AG04449 (cell line): ENCODE data around the gene SSPN.

ENCODE experiments used
- CTCF ChIA-PET: fragments of 350-600 bp; formaldehyde crosslinking; extraction: SDS; loops from one replicate; lab custom pipeline; 2021; ENCODE audit warnings: antibody characterized with exemption; lab: Yijun Ruan, JAX
- POLR2A ChIA-PET: fragments of 400-600, 350-600 bp; formaldehyde crosslinking; extraction: SDS; loops from one replicate; lab custom pipeline; 2020; ENCODE audit warnings: antibody characterized with exemption, inconsistent platforms; lab: Yijun Ruan, JAX
- DNase-seq: peaks from one replicate; pipeline ENCODE4 v3.0.0-alpha.2; 2010; ENCODE audit warnings: low read depth, low spot score
- H3K4me3 ChIP-seq: 2 replicates; pipeline ENCODE4 v1.5.1; 2011; ENCODE audit warnings: low read depth, mild to moderate bottlenecking, control low read depth, low read length
- TF ChIP-seq, protein P1 (sequence below): IDR thresholded peaks from one replicate; pipeline ENCODE4 v1.5.1; 2011; ENCODE audit warnings: mild to moderate bottlenecking, moderate library complexity, low read length, control low read depth, inconsistent platforms; ENCODE audit not compliant: insufficient read depth; ENCODE audit errors: missing control alignments

SSPN gene

DNA sequence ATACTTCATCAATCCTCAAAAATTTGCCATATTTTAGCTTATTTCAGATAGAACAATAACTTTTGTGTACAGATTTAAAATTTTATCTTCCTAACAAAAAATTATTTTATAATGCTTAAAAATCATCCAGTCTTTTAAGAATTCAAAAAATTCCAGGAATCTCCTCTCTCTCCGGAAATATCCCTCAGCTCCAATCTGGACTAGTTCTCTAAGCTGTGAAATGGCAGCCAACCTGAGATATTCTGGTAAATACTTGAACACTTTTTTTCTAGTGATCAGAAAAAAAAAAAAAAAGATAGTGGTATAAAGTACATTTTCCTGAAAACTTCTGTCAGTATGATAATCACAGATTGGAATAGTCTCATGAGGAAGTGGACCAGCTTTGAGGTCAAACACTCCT is 57.6 kb downstream of the SSPN start:
- ChIA-PET POLR2A (interaction anchor here (1.1 kb wide), 1 partner anchor 17 kb away, joined by 3 read pairs; no protein-coding TSS in a partner anchor), CTCF (interaction anchor here (1.6 kb wide), 1 partner anchor 12 kb away, joined by 5 read pairs; no protein-coding TSS in a partner anchor)
- H3K4me3 ChIP-seq, result no peak overlapping the region
- TF ChIP-seq, protein P1, sequence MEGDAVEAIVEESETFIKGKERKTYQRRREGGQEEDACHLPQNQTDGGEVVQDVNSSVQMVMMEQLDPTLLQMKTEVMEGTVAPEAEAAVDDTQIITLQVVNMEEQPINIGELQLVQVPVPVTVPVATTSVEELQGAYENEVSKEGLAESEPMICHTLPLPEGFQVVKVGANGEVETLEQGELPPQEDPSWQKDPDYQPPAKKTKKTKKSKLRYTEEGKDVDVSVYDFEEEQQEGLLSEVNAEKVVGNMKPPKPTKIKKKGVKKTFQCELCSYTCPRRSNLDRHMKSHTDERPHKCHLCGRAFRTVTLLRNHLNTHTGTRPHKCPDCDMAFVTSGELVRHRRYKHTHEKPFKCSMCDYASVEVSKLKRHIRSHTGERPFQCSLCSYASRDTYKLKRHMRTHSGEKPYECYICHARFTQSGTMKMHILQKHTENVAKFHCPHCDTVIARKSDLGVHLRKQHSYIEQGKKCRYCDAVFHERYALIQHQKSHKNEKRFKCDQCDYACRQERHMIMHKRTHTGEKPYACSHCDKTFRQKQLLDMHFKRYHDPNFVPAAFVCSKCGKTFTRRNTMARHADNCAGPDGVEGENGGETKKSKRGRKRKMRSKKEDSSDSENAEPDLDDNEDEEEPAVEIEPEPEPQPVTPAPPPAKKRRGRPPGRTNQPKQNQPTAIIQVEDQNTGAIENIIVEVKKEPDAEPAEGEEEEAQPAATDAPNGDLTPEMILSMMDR, result no peak
- no peak for DNase-seq

DNA sequence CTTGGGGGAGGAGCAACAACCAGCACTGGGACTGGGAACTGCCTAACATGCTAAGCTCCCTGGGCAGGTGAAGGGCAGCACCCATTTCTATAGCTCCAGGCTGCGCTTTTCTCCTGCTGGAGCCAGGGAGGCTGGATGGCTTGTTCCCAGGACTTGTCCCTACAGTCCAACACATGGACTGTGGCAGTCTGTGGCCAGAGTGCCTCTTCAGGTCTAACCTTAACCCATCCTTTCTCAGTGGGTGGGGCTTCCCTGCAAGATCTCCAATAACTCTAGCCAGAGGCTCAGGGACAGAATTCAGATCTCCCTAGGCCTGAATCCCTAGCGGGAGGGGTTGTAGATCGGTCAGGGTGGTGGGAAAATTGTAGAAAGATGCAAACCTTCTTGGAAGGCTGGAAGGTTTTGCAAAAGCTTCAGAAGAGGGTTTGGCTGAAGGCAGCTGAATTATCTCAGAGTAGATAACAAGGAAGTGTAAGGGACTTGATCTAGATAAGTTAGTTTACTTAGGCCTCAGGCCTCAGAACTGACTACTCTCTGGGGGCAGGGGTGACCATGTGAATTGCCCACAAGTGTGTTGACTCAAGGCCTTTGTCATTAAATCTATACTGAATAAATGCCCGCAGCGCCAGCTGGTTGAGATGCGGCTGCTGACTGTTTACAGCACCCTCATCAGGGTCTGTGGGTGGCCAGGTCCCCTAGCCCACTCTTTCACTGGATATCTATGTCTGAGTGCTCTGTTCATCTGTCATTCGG is 60.7 kb downstream of the SSPN start:
- TF ChIP-seq, protein P1, result no peak
- ChIA-PET CTCF (no interaction called here), POLR2A (no interaction called here)
- no peak for DNase-seq
- no peak overlapping the region for H3K4me3 ChIP-seq

DNA sequence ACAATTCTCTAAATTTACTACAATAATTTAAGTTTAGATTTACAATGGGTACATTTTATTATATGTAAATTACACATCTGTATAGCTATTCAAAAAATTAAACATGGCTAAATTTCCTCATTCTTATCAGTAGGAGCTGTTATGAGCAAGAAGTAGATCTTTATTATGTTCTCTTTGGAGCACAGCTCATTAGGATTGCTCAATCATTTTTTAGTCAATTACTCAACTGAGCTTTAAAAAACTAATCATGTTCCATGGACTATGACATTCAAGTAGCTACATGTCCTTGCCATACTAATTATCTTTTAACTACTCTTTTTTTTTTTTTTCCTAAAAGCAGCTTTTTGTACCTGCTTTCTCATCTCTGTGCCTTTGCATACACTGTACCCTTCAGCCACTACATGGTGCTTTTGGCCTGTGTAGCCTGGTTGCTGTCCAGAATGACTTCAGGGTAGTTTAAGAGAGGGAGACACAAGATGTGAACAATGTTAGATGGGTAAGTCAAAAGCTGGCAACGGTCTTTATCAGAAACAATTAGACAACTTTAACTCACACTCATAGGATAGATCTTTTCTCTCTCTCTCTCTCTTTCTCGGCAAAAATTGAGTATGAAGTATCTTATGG is 69.0 kb downstream of the SSPN start:
- H3K4me3 ChIP-seq, result no peak overlapping the region
- POLR2A ChIA-PET, result no interaction called here
- TF ChIP-seq, protein P1, result no peak
- no peak for DNase-seq
- CTCF ChIA-PET, result interaction anchor here (0.7 to 1.6 kb wide), 2 partner anchors 11 to 146 kb away, joined by 4 to 5 read pairs; no protein-coding TSS in a partner anchor

DNA sequence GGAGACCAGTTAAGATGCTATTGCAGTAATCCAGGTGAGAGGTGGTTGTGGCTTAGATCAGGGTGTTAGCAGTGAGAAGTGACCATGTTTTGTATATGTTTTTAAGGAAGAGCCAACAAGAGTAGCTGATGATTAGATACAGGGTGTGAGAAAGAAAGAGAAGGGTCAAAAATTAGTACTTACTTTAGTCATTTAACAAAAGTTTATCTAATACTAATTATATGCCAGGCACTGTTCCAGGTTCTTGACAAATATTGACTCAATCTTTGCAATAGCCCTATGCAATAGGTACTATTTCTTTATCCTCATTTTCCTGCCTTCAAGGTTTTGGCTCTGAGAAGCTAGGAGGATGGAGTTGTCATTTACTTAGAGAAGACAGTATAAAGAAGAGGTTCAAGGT is 70.2 kb downstream of the SSPN start:
- ChIA-PET POLR2A (no interaction called here), CTCF (interaction anchor here (1.0 kb wide), 1 partner anchor 9 kb away, joined by 3 read pairs; no protein-coding TSS in a partner anchor)
- H3K4me3 ChIP-seq, result no peak overlapping the region
- no peak for DNase-seq
- TF ChIP-seq, protein P1, result no peak

DNA sequence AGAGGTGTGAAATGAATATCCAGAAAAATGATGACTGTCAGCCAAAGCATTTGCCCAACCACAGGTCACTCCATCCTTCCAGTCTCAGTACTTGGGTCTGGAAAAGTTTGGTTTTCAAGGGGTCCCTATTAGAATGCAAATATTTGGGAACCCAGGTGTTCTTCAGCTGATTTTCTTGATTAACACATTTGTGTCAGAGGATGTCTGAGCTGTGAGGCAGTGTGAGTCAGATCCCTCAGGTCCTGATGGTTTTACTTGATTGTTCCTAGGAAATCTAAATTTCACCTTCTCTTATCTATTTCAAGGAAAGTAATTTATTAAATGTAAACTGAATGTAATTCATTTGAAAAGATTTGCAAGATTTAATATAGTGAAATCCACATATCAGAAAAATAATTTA is 71.5 kb downstream of the SSPN start:
- TF ChIP-seq, protein P1, result no peak
- POLR2A ChIA-PET, result no interaction called here
- no peak for DNase-seq
- no peak overlapping the region for H3K4me3 ChIP-seq
- CTCF ChIA-PET, result no interaction called here

GRCh38 chr12:26268841-26269561 is 73.6 kb downstream of the SSPN start:
- ChIA-PET CTCF (interaction anchor here (1.0 to 1.2 kb wide), 2 partner anchors 9 to 20 kb away, joined by 3 read pairs; no protein-coding TSS in a partner anchor), POLR2A (interaction anchor here (1.1 kb wide), 1 partner anchor 17 kb away, joined by 3 read pairs; no protein-coding TSS in a partner anchor)
- TF ChIP-seq, protein P1, result no peak
- no peak for DNase-seq
- no peak overlapping the region for H3K4me3 ChIP-seq
